Measurements from ENCODE around the gene MFN2. TPM values are rescaled to one million over a fixed set of nuclear protein-coding genes. Genes with fewer than 3 reads are reported as not detected.

The MFN2 gene
- polyA plus RNA-seq, 1 of the 3 experiments (the other 2 are of a cell fraction), result 43.2 TPM

DNA sequence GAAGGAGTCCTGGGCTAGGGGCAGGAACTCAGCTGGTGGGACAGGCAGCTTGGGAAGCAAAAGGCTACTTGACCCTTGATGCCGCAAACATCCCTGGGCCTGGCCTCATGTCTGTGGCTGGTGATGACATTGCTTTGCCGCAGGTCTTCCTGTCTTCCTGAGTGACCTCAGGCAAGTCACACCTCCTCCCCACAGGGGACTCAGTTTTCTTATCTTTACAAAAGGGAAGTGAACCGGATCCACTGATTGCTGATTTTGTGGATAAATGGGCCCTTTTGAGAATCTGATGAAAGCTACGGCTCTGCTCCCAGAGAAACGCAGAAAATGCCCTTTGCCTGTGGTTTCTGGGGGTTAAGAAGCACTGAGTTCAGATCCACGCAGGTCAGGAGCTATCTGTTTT lies 25.0 kb upstream of the MFN2 start:
- no peak overlapping the region for H2AFZ ChIP-seq (ENCODE audit: low read depth)
- DNase-seq, result no peak
- TF ChIP-seq MXI1 (IDR thresholded peaks at IDR 0.05; ENCODE audit: low read depth, low read length), result no peak
- no peak for TF ChIP-seq EZH2phosphoT487 (IDR thresholded peaks at IDR 0.05; ENCODE audit: borderline replicate concordance, low read depth)
- TF ChIP-seq, protein P1, sequence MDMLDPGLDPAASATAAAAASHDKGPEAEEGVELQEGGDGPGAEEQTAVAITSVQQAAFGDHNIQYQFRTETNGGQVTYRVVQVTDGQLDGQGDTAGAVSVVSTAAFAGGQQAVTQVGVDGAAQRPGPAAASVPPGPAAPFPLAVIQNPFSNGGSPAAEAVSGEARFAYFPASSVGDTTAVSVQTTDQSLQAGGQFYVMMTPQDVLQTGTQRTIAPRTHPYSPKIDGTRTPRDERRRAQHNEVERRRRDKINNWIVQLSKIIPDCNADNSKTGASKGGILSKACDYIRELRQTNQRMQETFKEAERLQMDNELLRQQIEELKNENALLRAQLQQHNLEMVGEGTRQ (IDR thresholded peaks at IDR 0.05; ENCODE audit: borderline replicate concordance, low read depth, low read length), result no peak
- no peak for TF ChIP-seq MEF2A (IDR thresholded peaks at IDR 0.05; ENCODE audit: borderline replicate concordance, low read depth)
- TF ChIP-seq NRF1 (IDR thresholded peaks at IDR 0.05; ENCODE audit: low read depth, low read length), result no peak
- no peak for TF ChIP-seq POLR2AphosphoS5 (IDR thresholded peaks at IDR 0.05; ENCODE audit: low read depth, low read length)
- no peak for TF ChIP-seq USF1 (IDR thresholded peaks at IDR 0.05; ENCODE audit: borderline replicate concordance, low read depth)
- TF ChIP-seq, protein P2, sequence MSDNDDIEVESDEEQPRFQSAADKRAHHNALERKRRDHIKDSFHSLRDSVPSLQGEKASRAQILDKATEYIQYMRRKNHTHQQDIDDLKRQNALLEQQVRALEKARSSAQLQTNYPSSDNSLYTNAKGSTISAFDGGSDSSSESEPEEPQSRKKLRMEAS (IDR thresholded peaks at IDR 0.05; ENCODE audit: low read depth), result no peak
- no peak overlapping the region for H3K9ac ChIP-seq
- H3K9me2 ChIP-seq, result no peaks in the 10 kb centered on the region
- ChIA-PET CTCF (interaction anchor here (1.7 kb wide), 1 partner anchor 116 kb away, joined by 9 read pairs; no protein-coding TSS in a partner anchor), POLR2A (no interaction called here)
- H4K20me1 ChIP-seq (ENCODE audit: insufficient read depth), result no peaks in the 10 kb centered on the region
- no peaks in the 10 kb centered on the region for H3K79me2 ChIP-seq (ENCODE audit: insufficient read depth)
- no peak overlapping the region; a peak in 1 of 4 replicates for H3K27ac ChIP-seq (ENCODE audit: low read depth in 2 of 2, low read length in 1 of 2)
- H3K36me3 ChIP-seq (replicated peaks in 1 of 2; ENCODE audit: control insufficient read depth in 1 of 2, insufficient read depth in 2 of 2, low read length in 1 of 2), result peaks cover 10 to 36% of the 10 kb centered on the region in 2 experiments
- H3K9me3 ChIP-seq, result no peaks in the 10 kb centered on the region
- H3K4me2 ChIP-seq, result no peak overlapping the region
- peaks cover 0 to 8% of the 10 kb centered on the region in 2 experiments; a peak in 1 of 4 replicates for H3K4me1 ChIP-seq (ENCODE audit: control insufficient read depth in 1 of 2, insufficient read depth in 2 of 2, low read depth in 1 of 2, low read length in 1 of 2)
- 90% methylated on average over 5 of the region's 6 CpGs for WGBS (ENCODE audit: low lambda C conversion rate)
- H3K4me3 ChIP-seq (ENCODE audit: low read depth in 2 of 2, low read length in 1 of 2), result no peak overlapping the region
- no peaks in the 10 kb centered on the region for H3K27me3 ChIP-seq (ENCODE audit: insufficient read depth)
- H3F3A ChIP-seq (replicated peaks; ENCODE audit: insufficient read depth), result no peaks in the 10 kb centered on the region

DNA sequence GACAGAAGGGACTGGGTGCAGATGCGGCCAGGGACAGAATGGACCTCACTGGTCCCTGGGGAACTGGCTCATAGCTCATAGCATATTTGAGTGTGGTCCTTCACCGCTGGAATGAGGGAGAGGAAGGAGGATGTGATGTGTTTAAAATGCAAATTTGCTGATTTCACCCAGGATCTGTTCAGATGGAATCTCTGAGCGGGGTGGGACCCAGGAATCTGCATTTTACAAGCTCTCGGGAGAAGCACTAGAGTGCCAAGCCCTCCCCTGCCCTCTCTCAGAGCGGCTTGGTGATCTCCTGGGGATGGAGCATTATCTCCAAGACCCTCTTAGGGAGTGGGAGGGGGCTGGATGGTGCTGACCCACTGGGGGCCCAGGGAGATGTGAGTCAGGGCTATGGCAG lies 22.8 kb upstream of the MFN2 start:
- Histone ChIP-seq H3K9me3 (no peaks in the 10 kb centered on the region), H3K79me2 (ENCODE audit: insufficient read depth) (no peaks in the 10 kb centered on the region), H3K27me3 (ENCODE audit: insufficient read depth) (no peaks in the 10 kb centered on the region), H3K36me3 (replicated peaks in 1 of 2; ENCODE audit: control insufficient read depth in 1 of 2, insufficient read depth in 2 of 2, low read length in 1 of 2) (peaks cover 13 to 31% of the 10 kb centered on the region in 2 experiments), H3K4me3 (ENCODE audit: low read depth in 2 of 2, low read length in 1 of 2) (no peak overlapping the region), H3F3A (replicated peaks; ENCODE audit: insufficient read depth) (no peaks in the 10 kb centered on the region), H3K9me2 (no peaks in the 10 kb centered on the region), H3K4me2 (no peak overlapping the region), H3K4me1 (ENCODE audit: control insufficient read depth in 1 of 2, insufficient read depth in 2 of 2, low read depth in 1 of 2, low read length in 1 of 2) (peaks cover 0 to 4% of the 10 kb centered on the region in 2 experiments; a peak in 1 of 4 replicates), H3K9ac (no peak overlapping the region), H2AFZ (ENCODE audit: low read depth) (no peak overlapping the region), H4K20me1 (ENCODE audit: insufficient read depth) (no peaks in the 10 kb centered on the region), H3K27ac (ENCODE audit: low read depth in 2 of 2, low read length in 1 of 2) (no peak overlapping the region)
- WGBS (ENCODE audit: low lambda C conversion rate), result 97% methylated on average over 3 of the region's 5 CpGs
- ChIA-PET CTCF (interaction anchor here (2.2 kb wide), 1 partner anchor 9 kb away, joined by 6 read pairs; no protein-coding TSS in a partner anchor), POLR2A (interaction anchor here (0.7 kb wide), 1 partner anchor 49 kb away, joined by 3 read pairs; no protein-coding TSS in a partner anchor)
- no peak for DNase-seq
- no peak for TF ChIP-seq FOXJ3 (CRISPR knock-in tag; IDR thresholded peaks at IDR 0.05)
- TF ChIP-seq RCOR1 (IDR thresholded peaks at IDR 0.05; ENCODE audit: low read length), result no peak
- TF ChIP-seq TCF12 (IDR thresholded peaks at IDR 0.05), result no peak
- TF ChIP-seq SMC3 (IDR thresholded peaks at IDR 0.05; ENCODE audit: low read depth, low read length), result no peak
- no peak for TF ChIP-seq USF1 (IDR thresholded peaks at IDR 0.05; ENCODE audit: borderline replicate concordance, low read depth)
- TF ChIP-seq POLR2AphosphoS5 (IDR thresholded peaks at IDR 0.05; ENCODE audit: low read depth, low read length), result no peak
- TF ChIP-seq, protein P2 (IDR thresholded peaks at IDR 0.05; ENCODE audit: low read depth), result no peak
- no peak for TF ChIP-seq SIN3A (IDR thresholded peaks at IDR 0.05; ENCODE audit: borderline replicate concordance, low read depth, low read length)
- no peak for TF ChIP-seq RFX5 (IDR thresholded peaks at IDR 0.05; ENCODE audit: low read length)
- no peak for TF ChIP-seq TEAD4 (IDR thresholded peaks at IDR 0.05; ENCODE audit: borderline replicate concordance, insufficient read depth)
- TF ChIP-seq NFIC (IDR thresholded peaks at IDR 0.05; ENCODE audit: borderline replicate concordance), result no peak
- TF ChIP-seq JUND (IDR thresholded peaks at IDR 0.05), result no peak
- TF ChIP-seq GATA2 (CRISPR knock-in tag; IDR thresholded peaks at IDR 0.05), result no peak
- no peak for TF ChIP-seq TAF1 (IDR thresholded peaks at IDR 0.05; ENCODE audit: borderline replicate concordance, low read depth, low read length)
- TF ChIP-seq CHD2 (IDR thresholded peaks at IDR 0.05; ENCODE audit: low read length, partially characterized antibody), result no peak
- TF ChIP-seq, protein P3, sequence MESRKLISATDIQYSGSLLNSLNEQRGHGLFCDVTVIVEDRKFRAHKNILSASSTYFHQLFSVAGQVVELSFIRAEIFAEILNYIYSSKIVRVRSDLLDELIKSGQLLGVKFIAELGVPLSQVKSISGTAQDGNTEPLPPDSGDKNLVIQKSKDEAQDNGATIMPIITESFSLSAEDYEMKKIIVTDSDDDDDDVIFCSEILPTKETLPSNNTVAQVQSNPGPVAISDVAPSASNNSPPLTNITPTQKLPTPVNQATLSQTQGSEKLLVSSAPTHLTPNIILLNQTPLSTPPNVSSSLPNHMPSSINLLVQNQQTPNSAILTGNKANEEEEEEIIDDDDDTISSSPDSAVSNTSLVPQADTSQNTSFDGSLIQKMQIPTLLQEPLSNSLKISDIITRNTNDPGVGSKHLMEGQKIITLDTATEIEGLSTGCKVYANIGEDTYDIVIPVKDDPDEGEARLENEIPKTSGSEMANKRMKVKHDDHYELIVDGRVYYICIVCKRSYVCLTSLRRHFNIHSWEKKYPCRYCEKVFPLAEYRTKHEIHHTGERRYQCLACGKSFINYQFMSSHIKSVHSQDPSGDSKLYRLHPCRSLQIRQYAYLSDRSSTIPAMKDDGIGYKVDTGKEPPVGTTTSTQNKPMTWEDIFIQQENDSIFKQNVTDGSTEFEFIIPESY (IDR thresholded peaks at IDR 0.05; ENCODE audit: borderline replicate concordance, low read depth), result no peak

Measured in SK-N-SH (cell line).